ENCODE measurements around the gene GPANK1.

GPANK1 gene

GRCh38 chr6:31639449-31639861 lies 25.3 kb downstream of the GPANK1 start:
- no peak for DNase-seq (ENCODE audit: low spot score)

- DNase-seq (ENCODE audit: low spot score), result no peak
Measured at GRCh38 chr6:31639043-31639442, 25.8 kb downstream of the GPANK1 start.

DNA sequence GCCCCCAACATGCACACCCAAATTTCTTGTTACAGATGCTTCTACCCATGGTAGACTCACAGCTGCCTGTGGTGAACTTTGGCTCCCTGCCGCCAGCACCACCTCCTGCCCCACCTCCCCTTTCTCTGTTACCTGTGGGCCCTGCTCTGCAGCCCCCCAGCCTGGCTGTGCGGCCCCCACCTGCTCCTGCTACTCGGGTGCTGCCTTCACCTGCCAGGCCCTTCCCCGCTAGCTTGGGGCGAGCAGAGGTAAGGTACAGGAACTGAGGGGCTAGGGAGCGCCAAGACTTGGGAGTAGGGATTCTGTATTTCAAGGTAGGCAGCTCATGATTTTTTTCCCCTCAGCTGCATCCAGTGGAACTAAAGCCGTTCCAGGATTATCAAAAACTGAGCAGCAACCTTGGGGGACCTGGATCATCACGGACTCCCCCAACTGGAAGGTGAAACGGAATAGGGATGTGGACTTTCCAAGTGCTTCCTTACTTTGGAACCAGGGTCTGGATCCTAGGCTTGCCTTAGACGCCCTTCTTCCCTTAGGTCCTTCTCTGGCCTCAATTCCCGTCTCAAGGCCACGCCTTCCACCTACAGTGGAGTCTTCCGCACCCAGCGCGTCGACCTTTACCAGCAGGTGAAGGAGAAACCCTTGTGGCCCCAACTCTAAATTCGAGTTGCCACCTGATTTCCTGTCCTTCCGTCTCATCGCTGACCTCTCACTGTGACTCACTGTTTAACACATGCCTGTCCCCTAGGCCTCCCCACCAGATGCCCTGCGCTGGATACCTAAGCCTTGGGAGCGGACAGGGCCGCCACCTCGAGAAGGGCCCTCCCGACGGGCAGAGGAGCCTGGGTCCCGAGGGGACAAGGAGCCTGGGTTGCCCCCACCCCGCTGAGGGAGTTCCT lies 27.9 kb downstream of the GPANK1 start:
- no peak for DNase-seq (ENCODE audit: low spot score)

DNA sequence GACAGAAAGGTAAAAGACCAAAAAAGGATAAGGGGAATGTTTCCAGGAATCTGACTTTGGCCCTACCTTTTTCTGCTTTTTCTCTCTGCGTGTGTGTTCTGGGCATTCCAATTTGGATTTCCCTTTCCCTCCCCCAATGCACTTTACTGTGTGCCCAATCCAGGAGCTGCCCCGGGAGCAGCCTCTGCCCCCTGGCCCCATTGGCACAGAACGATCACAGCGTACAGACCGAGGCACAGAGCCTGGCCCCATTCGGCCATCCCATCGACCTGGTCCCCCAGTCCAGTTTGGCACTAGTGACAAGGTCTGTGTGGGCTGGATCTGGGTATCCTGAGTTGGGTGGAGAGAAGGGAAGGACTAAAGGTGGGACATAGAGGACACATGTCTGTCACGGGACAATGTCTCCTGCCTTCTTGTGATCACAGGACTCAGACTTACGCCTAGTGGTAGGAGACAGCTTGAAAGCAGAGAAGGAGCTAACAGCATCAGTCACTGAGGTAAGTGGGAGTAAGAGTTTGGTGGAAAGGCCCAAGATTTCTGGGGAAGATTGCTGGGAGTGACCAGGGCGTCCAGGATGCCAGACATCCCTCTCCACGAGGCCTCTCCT lies 29.7 kb downstream of the GPANK1 start:
- DNase-seq (ENCODE audit: low spot score), result no peak

DNA sequence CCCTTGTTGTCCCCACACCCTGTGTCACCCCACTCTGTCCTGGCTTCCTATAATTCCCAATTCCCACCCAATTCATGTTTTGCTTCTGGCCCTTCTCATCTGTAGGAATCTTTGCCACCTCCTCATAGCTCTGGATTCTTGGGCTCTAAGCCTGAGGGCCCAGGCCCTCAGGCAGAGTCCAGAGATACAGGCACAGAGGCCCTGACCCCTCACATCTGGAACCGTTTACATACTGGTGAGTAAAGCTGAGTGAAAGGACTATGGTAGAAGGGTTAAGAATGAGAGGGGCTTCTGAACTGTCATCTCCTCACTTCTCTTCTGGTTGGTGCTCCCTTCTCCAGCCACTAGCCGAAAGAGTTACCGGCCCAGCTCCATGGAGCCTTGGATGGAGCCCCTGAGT lies 30.7 kb downstream of the GPANK1 start:
- no peak for DNase-seq (ENCODE audit: low spot score)

DNA sequence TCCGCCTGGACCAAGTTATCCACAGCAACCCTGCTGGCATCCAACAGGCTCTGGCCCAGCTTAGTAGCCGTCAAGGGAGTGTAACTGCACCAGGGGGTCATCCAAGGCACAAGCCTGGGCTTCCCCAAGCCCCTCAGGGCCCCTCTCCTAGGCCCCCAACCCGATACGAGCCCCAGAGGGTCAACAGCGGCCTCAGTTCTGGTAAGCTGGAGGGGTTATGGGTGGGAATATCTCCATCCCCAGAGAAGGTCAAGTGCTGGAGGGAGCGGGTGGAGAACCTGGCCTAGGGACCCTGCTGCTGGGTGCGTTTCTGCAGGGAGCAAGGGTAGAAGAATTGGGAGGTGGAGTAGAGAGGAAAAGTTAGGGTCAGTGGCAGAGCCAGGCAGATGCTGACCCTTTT lies 31.4 kb downstream of the GPANK1 start:
- DNase-seq (ENCODE audit: low spot score), result no peak

GRCh38 chr6:31632279-31632946 lies 32.4 kb downstream of the GPANK1 start:
- DNase-seq (ENCODE audit: low spot score), result no peak

- no peak for DNase-seq (ENCODE audit: low spot score)
Measured at GRCh38 chr6:31631681-31632278, 33.0 kb downstream of the GPANK1 start.

- DNase-seq (ENCODE audit: low spot score), result no peak
Measured at GRCh38 chr6:31631209-31631608, 33.6 kb downstream of the GPANK1 start.

DNA sequence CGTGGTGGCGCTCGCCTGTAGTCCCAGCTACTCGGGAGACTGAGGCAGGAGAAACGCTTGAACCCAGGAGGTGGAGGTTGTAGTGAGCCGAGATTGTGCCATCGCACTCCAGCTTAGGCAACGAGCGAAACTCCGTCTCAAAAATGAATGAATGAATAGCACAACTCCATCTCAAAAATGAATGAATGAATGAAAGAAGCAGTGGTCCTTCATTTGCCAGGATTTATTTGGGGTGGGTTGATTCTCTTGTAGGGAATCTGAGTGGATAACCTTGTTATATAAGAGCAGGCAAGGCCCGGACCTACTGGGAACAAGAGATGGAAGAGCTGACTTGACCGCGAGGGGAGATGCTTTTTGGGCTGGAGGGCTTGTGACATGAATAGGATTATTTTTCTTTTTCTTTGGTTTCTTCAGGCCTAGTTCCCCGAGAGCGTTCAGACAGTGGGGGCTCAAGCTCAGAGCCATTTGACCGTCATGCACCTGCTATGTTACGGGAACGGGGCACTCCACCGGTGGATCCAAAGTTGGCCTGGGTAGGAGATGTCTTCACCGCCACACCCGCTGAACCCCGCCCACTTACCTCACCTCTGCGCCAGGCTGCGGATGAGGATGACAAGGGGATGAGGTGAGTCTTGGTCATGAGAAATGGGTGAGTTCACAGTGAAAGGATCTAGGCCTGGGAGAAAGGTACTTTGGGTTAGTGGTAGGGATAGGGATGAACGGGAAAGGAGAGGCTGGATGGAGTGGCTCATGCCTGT lies 34.4 kb downstream of the GPANK1 start:
- DNase-seq (ENCODE audit: low spot score), result no peak

DNA sequence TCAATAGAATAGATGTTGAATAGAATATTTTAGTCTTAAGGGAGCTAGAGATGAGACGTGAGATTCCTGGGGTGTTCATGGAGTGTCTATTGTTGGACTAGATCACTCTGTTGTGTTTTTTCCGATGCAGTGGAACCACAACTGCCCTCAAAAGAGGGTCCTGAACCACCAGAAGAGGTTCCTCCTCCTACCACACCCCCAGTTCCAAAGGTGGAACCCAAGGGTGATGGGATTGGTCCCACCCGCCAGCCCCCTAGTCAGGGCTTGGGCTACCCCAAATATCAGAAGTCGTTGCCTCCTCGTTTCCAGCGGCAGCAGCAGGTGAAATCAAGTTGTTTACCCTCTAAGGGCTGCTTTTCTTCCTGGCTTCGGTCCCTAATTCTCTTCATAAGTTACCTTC lies 35.8 kb downstream of the GPANK1 start:
- no peak for DNase-seq (ENCODE audit: low spot score)

- no peak for DNase-seq (ENCODE audit: low spot score)
Measured at GRCh38 chr6:31627690-31628287, 37.0 kb downstream of the GPANK1 start.

DNA sequence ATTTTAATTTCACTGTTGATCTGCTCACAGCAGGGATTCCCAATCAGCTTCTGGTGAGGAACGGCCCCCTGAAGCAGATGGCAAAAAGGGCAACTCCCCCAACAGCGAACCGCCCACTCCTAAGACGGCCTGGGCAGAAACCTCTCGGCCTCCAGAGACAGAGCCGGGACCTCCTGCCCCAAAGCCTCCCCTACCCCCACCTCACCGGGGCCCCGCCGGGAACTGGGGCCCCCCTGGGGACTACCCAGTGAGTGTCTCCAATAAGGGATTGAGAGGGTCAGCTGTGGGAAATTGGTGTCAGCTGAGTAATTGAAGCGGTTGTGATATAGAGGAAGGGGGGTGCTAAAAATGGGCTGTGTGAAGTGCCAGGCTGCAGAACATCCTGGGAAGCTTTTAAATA lies 37.8 kb downstream of the GPANK1 start:
- DNase-seq (ENCODE audit: low spot score), result no peak

DNA sequence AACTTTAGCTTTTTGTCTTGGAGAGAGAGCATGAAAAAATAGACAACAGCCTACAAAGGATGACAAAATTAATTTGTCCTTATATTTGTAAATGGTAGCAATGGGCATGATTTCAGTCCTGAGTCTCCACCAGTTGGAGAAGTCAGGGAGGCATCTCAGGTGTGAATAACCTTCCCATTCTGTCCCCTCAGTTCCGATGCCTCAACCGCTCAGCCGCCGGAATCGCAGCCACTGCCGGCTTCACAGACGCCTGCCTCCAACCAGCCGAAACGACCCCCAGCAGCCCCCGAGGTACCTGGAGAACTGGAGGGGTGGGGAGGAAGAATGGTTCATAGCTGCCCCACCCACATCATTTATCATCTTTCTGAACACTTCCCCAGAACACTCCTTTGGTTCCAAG lies 40.7 kb downstream of the GPANK1 start:
- no peak for DNase-seq (ENCODE audit: low spot score)

DNA sequence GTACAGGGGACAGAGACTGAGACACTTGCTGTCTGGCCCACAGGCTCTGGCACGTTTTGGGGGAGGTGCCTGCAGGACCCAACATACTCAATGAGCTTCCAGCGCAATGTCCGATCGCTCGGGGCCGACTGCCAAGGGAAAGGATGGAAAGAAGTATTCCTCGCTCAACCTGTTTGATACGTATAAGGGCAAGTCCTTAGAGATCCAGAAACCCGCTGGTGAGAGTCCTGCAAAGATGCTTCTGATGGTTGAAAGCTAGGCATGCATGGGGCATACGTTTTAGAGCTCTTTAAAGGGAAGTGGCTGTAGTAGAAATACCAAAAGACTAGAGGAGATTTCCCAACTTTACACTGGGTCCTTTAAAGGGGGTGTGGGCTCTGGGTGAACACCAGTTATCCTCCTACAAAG lies 42.1 kb downstream of the GPANK1 start:
- no peak for DNase-seq (ENCODE audit: low spot score)

DNA sequence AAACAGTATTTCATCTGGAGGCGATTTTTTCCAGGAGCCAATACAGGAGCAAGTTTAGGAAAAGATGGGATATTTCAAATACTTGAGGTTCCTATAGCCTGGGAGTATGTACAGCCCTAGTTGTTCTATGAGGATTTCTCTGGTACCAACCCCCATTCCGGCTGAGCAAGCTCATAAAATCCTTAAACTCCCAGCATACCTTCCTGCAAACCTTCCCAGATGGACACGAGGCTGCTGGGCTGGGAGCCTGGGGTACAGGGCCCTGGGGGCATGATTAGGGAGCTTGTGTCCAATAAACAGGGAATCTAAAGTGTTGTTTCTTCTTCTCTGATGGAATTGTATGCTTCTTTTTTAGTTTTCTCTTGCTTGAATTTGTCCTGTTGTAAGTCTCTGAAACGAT lies 42.8 kb downstream of the GPANK1 start:
- DNase-seq (ENCODE audit: low spot score), result no peak

DNA sequence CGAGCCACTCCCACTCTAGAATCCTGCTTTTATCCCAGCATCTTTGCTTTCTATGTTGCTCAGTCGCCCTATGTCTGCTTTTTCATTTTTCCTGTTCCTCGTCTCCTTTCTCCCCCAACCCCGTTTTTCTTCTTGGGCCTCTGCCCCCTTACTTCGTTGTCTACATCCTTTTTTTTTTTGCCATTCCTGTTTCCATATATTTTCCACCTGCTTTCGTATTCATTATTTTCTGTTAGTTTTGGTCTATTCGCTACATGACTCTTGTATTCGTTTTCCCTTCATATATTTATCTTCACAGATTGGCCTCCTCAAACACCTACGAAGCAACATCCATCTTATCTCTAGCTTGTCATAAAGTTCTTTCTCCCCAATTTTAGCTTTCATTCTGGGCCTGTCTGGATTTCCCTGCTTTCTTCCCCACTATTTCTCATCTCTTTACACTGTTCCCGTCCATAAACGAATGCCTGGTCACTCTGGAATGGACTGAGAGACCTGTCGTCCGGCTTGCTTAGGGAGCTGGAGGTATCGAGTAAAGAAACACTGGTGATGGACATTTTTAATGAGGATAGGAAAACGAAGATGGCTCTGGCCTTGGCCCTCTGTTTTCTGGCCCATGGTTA lies 43.4 kb downstream of the GPANK1 start:
- DNase-seq (ENCODE audit: low spot score), result no peak

GRCh38 chr6:31620586-31621319 lies 44.0 kb downstream of the GPANK1 start, which contains the start of gene PRRC2A:
TSS of gene PRRC2A (plus strand) at chr6:31620715. CDS start at chr6:31622790, 2,075 bp downstream.
- peak; percentile 71 for DNase-seq (ENCODE audit: low spot score)

DNA sequence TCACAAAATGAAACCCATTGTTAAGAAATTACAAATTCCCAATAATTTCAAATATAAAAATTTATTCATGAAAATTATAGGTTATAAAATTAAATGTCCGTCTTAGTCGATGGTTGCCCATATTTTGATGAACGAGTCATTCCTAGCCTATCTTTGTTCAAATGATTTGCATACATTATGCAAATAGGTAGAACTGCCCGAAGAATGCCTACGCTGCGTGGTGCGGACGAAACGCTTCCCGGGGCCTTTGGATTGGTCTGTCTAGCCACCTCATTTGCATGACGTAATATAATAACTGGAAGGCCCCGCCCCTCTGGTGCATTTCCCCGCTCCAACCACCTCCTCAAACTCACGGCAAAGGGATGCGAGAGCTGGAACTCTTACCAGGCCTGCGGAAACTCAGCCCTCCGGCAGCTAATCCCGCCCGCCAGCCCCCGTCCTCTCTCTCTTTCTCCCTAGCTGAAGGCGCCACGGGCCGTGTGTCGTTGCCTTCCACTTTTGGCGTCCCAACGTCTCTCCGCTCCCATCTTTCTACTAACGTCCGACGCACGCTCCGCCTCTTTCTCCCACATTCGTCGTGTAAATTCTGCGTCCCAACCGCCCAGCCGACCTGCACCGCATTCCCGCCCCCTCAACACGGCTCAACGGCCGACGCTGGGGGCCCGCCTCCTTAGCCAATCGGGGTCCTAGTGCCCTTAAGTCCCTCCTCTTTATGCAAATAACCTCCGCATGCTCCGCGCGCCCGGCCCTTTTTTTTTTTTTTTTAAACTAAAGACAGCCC lies 44.8 kb downstream of the GPANK1 start:
- DNase-seq (ENCODE audit: low spot score), result peak; percentile 99

Measured in globus pallidus (tissue), 1 donor.